Ovary (tissue), 3 donors: Measurements from ENCODE around the gene PASK.

ENCODE experiments used
- EP300 ChIP-seq: sonication (generic); formaldehyde crosslinking; IDR thresholded peaks from one replicate; pipeline ENCODE4 v1.6.1; 2017; ENCODE audit warnings: antibody characterized with exemption
- POLR2A ChIP-seq: fragments of 450-650 bp; IDR thresholded peaks from one replicate; pipeline ENCODE4 v1.6.1; 2017; ENCODE audit warnings: antibody characterized with exemption, mild to moderate bottlenecking, moderate library complexity
- TF ChIP-seq, protein P1 (sequence below), 3 donors: fragments of 450-650 bp in 2 of 3; fragments of 200-600 bp in 1 of 3; IDR thresholded peaks; one replicate each; pipeline versions ENCODE4 v1.5.1 to v1.8.0; 2016 to 2022; ENCODE audit warnings: antibody characterized with exemption in 3 of 3, mild to moderate bottlenecking in 1 of 3
- donor health status: DM: no; HTN: no; CAD: no.

DNA sequence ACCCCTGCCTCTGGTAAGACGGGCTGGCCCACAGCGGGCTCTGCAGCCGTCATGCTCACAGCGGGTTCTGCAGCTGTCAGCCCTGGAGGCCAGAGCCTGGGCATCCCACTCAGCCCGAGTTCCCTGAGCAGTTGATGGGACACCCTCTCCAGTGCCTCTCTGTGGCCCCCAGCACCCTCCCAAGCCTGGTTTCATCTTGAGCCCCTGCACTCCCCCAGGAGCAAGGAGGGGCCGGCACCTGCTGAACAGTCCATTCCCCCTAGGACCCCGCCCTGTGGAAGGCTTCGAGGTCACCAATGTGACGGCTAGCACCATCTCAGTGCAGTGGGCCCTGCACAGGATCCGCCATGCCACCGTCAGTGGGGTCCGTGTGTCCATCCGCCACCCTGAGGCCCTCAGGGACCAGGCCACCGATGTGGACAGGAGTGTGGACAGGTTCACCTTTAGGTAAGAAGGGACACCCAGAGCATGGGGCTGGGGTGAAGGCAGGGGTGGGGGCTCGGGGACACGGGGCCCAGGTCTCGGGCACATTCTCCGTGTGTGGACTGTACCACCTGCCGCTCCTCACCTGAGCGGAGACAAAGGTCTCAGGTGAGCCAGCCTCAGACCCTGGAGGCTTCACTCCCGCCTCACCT lies 81.7 kb downstream of the PASK start:
- TF ChIP-seq, protein P1, sequence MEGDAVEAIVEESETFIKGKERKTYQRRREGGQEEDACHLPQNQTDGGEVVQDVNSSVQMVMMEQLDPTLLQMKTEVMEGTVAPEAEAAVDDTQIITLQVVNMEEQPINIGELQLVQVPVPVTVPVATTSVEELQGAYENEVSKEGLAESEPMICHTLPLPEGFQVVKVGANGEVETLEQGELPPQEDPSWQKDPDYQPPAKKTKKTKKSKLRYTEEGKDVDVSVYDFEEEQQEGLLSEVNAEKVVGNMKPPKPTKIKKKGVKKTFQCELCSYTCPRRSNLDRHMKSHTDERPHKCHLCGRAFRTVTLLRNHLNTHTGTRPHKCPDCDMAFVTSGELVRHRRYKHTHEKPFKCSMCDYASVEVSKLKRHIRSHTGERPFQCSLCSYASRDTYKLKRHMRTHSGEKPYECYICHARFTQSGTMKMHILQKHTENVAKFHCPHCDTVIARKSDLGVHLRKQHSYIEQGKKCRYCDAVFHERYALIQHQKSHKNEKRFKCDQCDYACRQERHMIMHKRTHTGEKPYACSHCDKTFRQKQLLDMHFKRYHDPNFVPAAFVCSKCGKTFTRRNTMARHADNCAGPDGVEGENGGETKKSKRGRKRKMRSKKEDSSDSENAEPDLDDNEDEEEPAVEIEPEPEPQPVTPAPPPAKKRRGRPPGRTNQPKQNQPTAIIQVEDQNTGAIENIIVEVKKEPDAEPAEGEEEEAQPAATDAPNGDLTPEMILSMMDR (IDR thresholded peaks at IDR 0.05) = no peak
- TF ChIP-seq POLR2A = no peak
- TF ChIP-seq EP300 = no peak
